Measurements from ENCODE around the gene ATAD3C.
"Not testable (repeated sequence)": the region's sequence is repeated elsewhere in the genome, so short reads cannot be mapped to it uniquely, and the experiment has no call there.

DNA sequence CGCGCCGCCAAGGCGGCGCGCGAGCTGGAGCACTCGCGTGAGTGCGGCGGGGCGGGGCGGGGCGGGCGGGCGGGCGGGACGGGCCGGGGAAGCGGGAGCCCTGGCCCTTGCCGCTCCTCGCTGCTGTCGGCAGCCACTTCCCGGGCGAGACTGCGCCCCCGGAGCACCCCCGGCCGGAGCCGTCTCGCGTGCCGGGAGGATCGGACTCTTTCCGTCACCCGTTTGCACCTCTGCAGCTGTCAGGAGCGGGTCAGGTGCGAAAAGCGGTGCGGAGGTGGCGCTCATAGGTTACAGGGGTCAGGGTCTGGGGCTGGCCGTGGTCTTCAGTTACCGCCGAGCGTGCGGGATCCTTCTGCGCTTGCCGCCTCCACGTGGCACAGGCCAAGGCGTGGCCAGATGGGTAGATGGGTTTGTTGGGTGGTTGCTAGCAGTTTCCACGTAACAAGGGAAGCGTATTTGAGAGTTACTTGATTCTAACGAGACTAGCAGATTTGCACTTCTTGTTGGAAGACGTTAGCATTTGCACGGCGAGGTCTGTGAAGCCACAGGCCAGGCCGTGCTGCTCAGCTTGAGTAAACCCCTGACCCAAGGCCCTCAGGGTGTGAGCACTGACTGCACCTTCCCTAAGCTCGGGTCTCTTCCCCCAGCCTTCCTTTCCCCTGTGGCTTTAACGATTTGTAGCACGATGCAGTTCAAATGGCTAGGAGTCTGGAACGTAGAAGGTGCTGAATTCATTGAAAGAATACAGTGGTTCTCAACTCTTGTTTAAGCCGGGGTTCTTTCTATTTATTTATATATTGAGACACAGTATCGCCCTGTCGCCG, 22.8 kb downstream of the ATAD3C start:
- TF ChIP-seq, protein P1, sequence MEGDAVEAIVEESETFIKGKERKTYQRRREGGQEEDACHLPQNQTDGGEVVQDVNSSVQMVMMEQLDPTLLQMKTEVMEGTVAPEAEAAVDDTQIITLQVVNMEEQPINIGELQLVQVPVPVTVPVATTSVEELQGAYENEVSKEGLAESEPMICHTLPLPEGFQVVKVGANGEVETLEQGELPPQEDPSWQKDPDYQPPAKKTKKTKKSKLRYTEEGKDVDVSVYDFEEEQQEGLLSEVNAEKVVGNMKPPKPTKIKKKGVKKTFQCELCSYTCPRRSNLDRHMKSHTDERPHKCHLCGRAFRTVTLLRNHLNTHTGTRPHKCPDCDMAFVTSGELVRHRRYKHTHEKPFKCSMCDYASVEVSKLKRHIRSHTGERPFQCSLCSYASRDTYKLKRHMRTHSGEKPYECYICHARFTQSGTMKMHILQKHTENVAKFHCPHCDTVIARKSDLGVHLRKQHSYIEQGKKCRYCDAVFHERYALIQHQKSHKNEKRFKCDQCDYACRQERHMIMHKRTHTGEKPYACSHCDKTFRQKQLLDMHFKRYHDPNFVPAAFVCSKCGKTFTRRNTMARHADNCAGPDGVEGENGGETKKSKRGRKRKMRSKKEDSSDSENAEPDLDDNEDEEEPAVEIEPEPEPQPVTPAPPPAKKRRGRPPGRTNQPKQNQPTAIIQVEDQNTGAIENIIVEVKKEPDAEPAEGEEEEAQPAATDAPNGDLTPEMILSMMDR (IDR thresholded peaks at IDR 0.05), result not testable (repeated sequence)
- TF ChIP-seq POLR2A (IDR thresholded peaks at IDR 0.05), result not testable (repeated sequence)

All from adrenal gland (tissue), 5 donors.